Measurements from ENCODE around the gene ZNF335. TPM values are rescaled to one million over a fixed set of nuclear protein-coding genes. Genes with fewer than 3 reads are reported as not detected.

ZNF335 gene
- total and polyA plus RNA-seq, 2 donors (not counting 1 experiment from before 2014, with no cell fraction given) = 4.8 to 10.2 TPM

DNA sequence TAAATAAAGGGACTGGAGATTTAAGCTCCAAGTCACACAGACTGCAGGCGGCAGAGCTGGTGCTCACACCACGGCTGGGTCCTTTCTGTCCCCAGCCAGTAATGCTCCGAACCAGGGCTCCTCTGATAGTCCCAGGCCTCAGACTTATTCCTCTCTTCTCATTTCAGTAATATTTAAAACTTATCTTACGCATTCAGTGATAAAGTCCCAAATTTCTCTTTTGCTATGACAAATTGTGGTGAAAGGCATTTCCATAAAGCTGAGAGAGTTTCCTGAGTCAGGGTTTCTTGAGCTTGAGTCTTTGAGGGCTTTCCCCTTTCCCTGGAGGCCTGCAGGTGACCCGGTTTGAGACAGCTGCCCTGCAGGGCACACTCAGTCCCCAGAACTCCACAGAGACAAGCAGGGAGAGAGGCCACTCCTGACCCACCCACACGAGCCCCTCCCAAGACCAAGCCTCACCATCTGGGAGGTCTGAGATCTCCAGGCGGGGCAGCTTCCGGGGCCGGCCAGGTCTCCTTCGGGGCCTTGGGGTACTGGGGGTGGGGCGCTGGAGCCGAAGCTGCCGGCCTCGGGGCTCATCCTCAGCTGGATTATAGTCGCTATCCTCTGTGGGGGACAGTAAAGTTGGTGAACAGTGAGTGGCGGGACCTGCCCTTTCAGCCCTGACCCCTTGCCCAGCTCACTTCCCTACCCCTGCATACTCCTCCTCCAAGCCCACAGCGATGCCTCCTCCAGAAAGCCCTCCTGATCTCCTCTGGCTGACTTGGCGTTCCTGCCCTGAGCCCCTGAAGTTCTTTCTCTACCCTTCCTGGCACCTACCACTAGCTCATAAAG lies 6.6 kb downstream of the ZNF335 start:
- Histone ChIP-seq H2AFZ (ENCODE audit: low read length) (no peak overlapping the region), H3K36me3 (ENCODE audit: control insufficient read depth, insufficient read depth, low read length) (peaks cover 43% of the 10 kb centered on the region)
- no peak for DNase-seq (ENCODE audit: low read depth in 2 of 2)

DNA sequence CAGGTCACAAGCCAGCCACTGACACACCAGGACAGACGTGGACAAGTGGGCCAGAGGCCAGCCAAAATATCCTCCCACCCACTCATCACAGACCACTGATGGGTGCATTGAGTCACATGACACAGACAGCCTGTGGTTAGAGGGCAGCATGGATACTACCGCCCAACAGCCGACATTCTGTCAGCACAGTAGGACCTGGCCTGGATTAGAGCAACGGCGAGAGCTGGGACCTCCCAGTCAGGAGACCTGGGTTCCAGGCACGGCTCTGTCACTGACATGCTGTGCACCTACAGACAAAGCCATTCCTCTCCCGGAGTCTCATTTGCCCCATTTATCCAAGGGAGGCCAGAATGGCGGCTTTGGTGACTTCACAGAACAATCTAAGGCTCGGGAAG lies 8.0 kb downstream of the ZNF335 start:
- H3K27me3 ChIP-seq (ENCODE audit: control insufficient read depth, insufficient read depth, low read length) = no peaks in the 10 kb centered on the region
- H3K27ac ChIP-seq (ENCODE audit: insufficient read depth, low read length) = no peak overlapping the region
- DNase-seq (ENCODE audit: low read depth in 2 of 2) = no peak
- H3K4me1 ChIP-seq (ENCODE audit: control insufficient read depth, extremely low read depth, insufficient read depth, low read length) = peaks cover 4% of the 10 kb centered on the region
- H3K9ac ChIP-seq (ENCODE audit: insufficient read depth, low read length) = no peak overlapping the region
- no peaks in the 10 kb centered on the region for H4K20me1 ChIP-seq (ENCODE audit: control insufficient read depth, extremely low read depth, insufficient read depth, low read length)
- H3K4me3 ChIP-seq (replicated peaks in 1 of 4; ENCODE audit: control extremely low read depth in 1 of 4, insufficient read depth in 1 of 4, low read depth in 3 of 4, low read length in 4 of 4) = no peak overlapping the region
- H3K36me3 ChIP-seq (ENCODE audit: control insufficient read depth, insufficient read depth, low read length) = peaks cover 51% of the 10 kb centered on the region
- no peaks in the 10 kb centered on the region for H3K9me3 ChIP-seq (ENCODE audit: control insufficient read depth, insufficient read depth, low read depth, low read length)
- TF ChIP-seq, protein P1, sequence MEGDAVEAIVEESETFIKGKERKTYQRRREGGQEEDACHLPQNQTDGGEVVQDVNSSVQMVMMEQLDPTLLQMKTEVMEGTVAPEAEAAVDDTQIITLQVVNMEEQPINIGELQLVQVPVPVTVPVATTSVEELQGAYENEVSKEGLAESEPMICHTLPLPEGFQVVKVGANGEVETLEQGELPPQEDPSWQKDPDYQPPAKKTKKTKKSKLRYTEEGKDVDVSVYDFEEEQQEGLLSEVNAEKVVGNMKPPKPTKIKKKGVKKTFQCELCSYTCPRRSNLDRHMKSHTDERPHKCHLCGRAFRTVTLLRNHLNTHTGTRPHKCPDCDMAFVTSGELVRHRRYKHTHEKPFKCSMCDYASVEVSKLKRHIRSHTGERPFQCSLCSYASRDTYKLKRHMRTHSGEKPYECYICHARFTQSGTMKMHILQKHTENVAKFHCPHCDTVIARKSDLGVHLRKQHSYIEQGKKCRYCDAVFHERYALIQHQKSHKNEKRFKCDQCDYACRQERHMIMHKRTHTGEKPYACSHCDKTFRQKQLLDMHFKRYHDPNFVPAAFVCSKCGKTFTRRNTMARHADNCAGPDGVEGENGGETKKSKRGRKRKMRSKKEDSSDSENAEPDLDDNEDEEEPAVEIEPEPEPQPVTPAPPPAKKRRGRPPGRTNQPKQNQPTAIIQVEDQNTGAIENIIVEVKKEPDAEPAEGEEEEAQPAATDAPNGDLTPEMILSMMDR (conservative IDR thresholded peaks at IDR 0.05 in 1 of 2, IDR thresholded peaks at IDR 0.05 in 1 of 2; ENCODE audit: low read depth in 1 of 2, low read length in 2 of 2) = no peak
- no peak for TF ChIP-seq EZH2 (IDR thresholded peaks at IDR 0.05; ENCODE audit: low read length, missing control alignments)
- H3K79me2 ChIP-seq (ENCODE audit: control insufficient read depth, insufficient read depth, low read length) = peaks cover 8% of the 10 kb centered on the region
- no peak overlapping the region for H3K4me2 ChIP-seq (ENCODE audit: extremely low read depth, insufficient read depth, low read length)
- H2AFZ ChIP-seq (ENCODE audit: low read length) = no peak overlapping the region

More for the DNA sequence above, 6.6 kb downstream of the ZNF335 start:
- Histone ChIP-seq H4K20me1 (ENCODE audit: control insufficient read depth, extremely low read depth, insufficient read depth, low read length) (no peaks in the 10 kb centered on the region), H3K4me2 (ENCODE audit: extremely low read depth, insufficient read depth, low read length) (no peak overlapping the region), H3K9ac (ENCODE audit: insufficient read depth, low read length) (no peak overlapping the region), H3K4me3 (replicated peaks in 1 of 4; ENCODE audit: control extremely low read depth in 1 of 4, insufficient read depth in 1 of 4, low read depth in 3 of 4, low read length in 4 of 4) (no peak overlapping the region), H3K27me3 (ENCODE audit: control insufficient read depth, insufficient read depth, low read length) (no peaks in the 10 kb centered on the region), H3K4me1 (ENCODE audit: control insufficient read depth, extremely low read depth, insufficient read depth, low read length) (peaks cover 10% of the 10 kb centered on the region), H3K9me3 (ENCODE audit: control insufficient read depth, insufficient read depth, low read depth, low read length) (no peaks in the 10 kb centered on the region), H3K27ac (ENCODE audit: insufficient read depth, low read length) (no peak overlapping the region), H3K79me2 (ENCODE audit: control insufficient read depth, insufficient read depth, low read length) (peaks cover 17% of the 10 kb centered on the region)
- TF ChIP-seq, protein P1 (conservative IDR thresholded peaks at IDR 0.05 in 1 of 2, IDR thresholded peaks at IDR 0.05 in 1 of 2; ENCODE audit: low read depth in 1 of 2, low read length in 2 of 2) = no peak
- TF ChIP-seq EZH2 (IDR thresholded peaks at IDR 0.05; ENCODE audit: low read length, missing control alignments) = no peak

DNA sequence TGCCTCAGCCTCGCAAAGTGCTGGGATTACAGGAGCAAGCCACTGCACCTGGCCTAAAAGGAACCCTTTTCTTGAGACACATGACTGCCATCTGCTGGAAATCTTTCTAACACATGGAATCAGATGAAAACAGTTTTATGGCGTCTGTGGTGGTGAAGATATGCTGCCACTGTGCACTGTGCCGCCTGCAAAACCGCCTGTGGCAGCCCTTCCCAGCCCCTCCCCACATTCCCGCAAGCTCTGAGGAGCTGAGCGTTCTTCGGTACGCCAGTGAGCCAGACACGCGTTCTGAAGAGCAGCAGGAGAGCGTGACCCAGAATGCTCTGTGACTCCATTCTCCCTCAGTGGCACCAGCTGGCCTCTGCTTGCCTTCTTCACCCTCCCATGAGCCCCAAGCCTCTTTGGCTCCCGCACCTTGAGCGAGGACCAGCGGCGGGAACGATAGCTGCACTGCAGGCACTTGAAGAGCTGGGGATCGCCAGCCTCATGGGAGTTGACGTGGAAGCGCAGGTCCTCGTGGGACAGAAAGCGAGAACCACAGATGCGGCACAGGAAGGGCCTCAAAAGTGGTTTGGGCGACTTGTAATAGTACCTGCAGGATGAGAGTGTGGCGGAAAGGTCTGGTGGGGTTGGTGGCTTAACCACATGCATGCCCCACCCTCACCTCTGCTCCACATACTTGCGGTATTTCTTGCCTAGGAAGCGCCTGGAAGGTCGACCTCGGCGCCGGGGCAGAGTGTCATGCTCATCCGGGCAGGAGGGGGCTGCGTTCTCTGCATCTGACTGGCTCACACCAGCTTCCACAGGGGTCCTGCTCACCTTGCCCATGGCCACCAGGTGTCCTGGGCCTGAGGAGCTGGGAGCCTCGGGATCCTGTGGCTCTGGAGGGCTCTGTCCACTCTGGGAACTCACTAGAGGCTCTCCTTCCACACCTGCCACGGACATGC lies 8.7 kb downstream of the ZNF335 start:
- Histone ChIP-seq H4K20me1 (ENCODE audit: control insufficient read depth, extremely low read depth, insufficient read depth, low read length) (no peaks in the 10 kb centered on the region), H3K4me2 (ENCODE audit: extremely low read depth, insufficient read depth, low read length) (no peak overlapping the region), H3K4me3 (replicated peaks in 1 of 4; ENCODE audit: control extremely low read depth in 1 of 4, insufficient read depth in 1 of 4, low read depth in 3 of 4, low read length in 4 of 4) (no peak overlapping the region), H3K27me3 (ENCODE audit: control insufficient read depth, insufficient read depth, low read length) (no peaks in the 10 kb centered on the region), H3K79me2 (ENCODE audit: control insufficient read depth, insufficient read depth, low read length) (peaks cover 3% of the 10 kb centered on the region), H3K36me3 (ENCODE audit: control insufficient read depth, insufficient read depth, low read length) (peaks cover 53% of the 10 kb centered on the region), H3K4me1 (ENCODE audit: control insufficient read depth, extremely low read depth, insufficient read depth, low read length) (no peaks in the 10 kb centered on the region), H3K27ac (ENCODE audit: insufficient read depth, low read length) (no peak overlapping the region), H3K9me3 (ENCODE audit: control insufficient read depth, insufficient read depth, low read depth, low read length) (no peaks in the 10 kb centered on the region), H3K9ac (ENCODE audit: insufficient read depth, low read length) (no peak overlapping the region), H2AFZ (ENCODE audit: low read length) (no peak overlapping the region)
- peak; percentile 24 to 51 for DNase-seq (ENCODE audit: low read depth in 2 of 2)
- TF ChIP-seq, protein P1 (conservative IDR thresholded peaks at IDR 0.05 in 1 of 2, IDR thresholded peaks at IDR 0.05 in 1 of 2; ENCODE audit: low read depth in 1 of 2, low read length in 2 of 2) = peak; percentile 19 to 30
- no peak for TF ChIP-seq EZH2 (IDR thresholded peaks at IDR 0.05; ENCODE audit: low read length, missing control alignments)

All from fibroblast of lung (primary cell).